CD4-positive, alpha-beta T cell treated with Interleukin-4 for 1 hour (primary cell): ENCODE data around the gene TCIRG1.

Experiments used
- DNase-seq, 2 donors: peaks; one replicate each; pipeline ENCODE4 v3.0.0-alpha.2; 2020 to 2022

Gene TCIRG1

GRCh38 chr11:68007498-68008380 lies 31.1 kb upstream of the TCIRG1 start:
- no peak for DNase-seq

GRCh38 chr11:68008381-68009337 lies 30.2 kb upstream of the TCIRG1 start:
- peak in 1 of 2 donors; percentile 24 for DNase-seq

- DNase-seq, result peak in 1 of 2 donors; percentile 35
Measured at GRCh38 chr11:68009391-68010089, 29.3 kb upstream of the TCIRG1 start.

GRCh38 chr11:68010090-68011041 lies 28.5 kb upstream of the TCIRG1 start, which contains the start of gene ALDH3B1:
Gene ALDH3B1, plus strand, starts transcription at chr11:68010327. Its CDS starts 4,971 bp downstream, at chr11:68015298.
- peak in 1 of 2 donors; percentile 69 for DNase-seq

- DNase-seq, result no peak
Measured at GRCh38 chr11:68011051-68011943, 27.5 kb upstream of the TCIRG1 start.

- no peak for DNase-seq
Measured at GRCh38 chr11:68012044-68012842, 26.6 kb upstream of the TCIRG1 start.

GRCh38 chr11:68012843-68013610 lies 25.8 kb upstream of the TCIRG1 start:
- DNase-seq, result no peak

- DNase-seq, result no peak
Measured at GRCh38 chr11:68013611-68014156, 25.1 kb upstream of the TCIRG1 start.

GRCh38 chr11:68014157-68014946 lies 24.5 kb upstream of the TCIRG1 start:
- DNase-seq, result peak in 1 of 2 donors; percentile 33

- no peak for DNase-seq
Measured at GRCh38 chr11:68014947-68015447, 23.8 kb upstream of the TCIRG1 start.

GRCh38 chr11:68015467-68015866 lies 23.4 kb upstream of the TCIRG1 start:
- DNase-seq, result no peak

GRCh38 chr11:68016161-68016903 lies 22.5 kb upstream of the TCIRG1 start:
- no peak for DNase-seq

- no peak for DNase-seq
Measured at GRCh38 chr11:68016904-68017817, 21.7 kb upstream of the TCIRG1 start.

GRCh38 chr11:68017980-68018729 lies 20.7 kb upstream of the TCIRG1 start:
- no peak for DNase-seq

- DNase-seq, result no peak
Measured at GRCh38 chr11:68018730-68019190, 20.1 kb upstream of the TCIRG1 start.
